GM19455 (cell line): ENCODE data around the gene DEFB124.
"Not testable (repeated sequence)": the region's sequence is repeated elsewhere in the genome, so short reads cannot be mapped to it uniquely, and the experiment has no call there.

Experiments
- ATAC-seq: cut with Tn5 transposase; IDR thresholded peaks from one replicate; pipeline ENCODE4 v1.9.1; 2021; ENCODE audit not compliant: unreplicated experiment

Gene DEFB124

DNA sequence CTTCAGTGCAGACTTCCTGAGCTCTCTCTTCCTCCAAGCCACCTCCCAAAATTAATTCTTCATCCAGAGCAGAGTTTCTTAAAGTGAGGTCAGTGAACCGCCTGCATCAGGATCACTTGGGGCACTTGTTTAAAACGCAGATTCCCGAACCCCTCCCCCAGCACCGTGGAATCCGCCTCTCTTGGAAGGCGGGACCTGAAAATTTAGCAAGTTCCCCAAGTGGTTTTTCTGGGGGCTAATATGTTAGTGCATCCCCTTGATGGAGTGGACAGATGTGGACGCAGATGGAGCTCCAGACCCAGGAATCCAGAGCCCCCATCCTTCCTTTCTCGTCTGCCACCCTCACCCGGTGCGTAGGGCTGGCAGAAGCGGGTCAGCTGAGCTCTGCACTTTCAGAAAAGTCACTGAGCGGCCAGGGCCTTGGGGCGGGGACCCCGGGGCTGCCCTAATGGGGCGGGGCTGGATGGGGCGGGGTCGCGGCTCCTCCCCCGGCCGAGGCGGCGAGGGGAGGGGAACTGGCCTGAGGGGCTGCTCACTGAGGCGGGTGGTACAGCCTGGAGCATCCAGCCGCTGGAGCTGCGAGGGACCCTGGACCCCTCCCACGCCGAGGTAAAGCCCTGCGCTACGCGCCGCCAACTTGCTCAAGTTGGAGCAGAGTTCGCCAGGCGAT is at the start of gene DEFB124, which contains the start of gene REM1:
TSS of gene DEFB124 (minus strand) at position 370 of the 670 bp plus-strand sequence. CDS start 2,114 bp downstream, outside the sequence.
TSS of gene REM1 (plus strand) at position 531 of the 670 bp plus-strand sequence. CDS start 1,158 bp downstream, outside the sequence.
- no peak for ATAC-seq

DNA sequence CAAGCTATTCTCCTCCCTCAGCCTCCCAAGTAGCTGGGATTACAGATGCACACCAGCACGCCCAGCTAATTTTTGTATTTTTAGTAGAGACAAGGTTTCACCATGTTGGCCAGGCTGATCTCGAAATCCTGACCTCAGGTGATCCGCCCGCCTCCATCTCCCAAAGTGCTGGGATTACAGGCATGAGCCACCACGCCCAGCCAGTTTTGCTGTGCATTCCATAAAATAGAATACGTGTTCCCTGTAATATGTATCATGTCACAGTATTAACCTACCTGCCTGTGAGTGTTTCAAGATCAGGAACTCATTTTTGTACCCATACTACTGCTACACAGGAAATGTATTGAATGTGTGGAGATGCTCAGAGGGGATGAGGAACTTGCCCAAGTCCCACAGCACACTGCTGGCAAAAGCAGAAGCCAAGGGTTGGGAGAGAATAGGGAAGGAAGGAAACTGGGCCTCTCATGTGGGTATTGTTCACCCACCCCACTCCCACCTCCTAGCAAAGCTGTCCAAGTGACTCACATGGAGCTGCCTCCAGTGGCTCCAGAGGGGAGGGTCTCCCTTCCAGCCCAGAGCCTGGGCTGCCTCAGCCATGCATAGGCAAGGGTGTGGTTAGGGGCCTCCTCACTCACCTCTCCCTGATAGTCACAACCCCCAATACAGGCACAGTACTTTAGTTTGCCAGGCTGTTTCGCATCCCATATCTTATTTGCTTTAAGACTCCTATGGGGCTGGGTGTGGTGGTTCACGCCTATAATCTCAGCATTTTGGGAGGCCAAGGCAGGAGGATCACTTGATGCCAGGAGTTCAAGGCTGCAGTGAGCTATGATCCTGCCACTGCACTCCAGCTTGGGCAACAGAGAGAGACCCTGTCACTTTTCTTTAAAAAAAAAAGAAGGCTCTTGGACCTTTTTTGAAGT is 48.7 kb upstream of the DEFB124 start:
- ATAC-seq = no peak

- no peak for ATAC-seq
Observed at GRCh38 chr20:31522731-31523130, 47.8 kb upstream of the DEFB124 start.

- ATAC-seq = not testable (repeated sequence)
Observed at GRCh38 chr20:31521267-31521666, 46.3 kb upstream of the DEFB124 start.

- no peak for ATAC-seq
Observed at GRCh38 chr20:31517373-31517772, 42.4 kb upstream of the DEFB124 start.

DNA sequence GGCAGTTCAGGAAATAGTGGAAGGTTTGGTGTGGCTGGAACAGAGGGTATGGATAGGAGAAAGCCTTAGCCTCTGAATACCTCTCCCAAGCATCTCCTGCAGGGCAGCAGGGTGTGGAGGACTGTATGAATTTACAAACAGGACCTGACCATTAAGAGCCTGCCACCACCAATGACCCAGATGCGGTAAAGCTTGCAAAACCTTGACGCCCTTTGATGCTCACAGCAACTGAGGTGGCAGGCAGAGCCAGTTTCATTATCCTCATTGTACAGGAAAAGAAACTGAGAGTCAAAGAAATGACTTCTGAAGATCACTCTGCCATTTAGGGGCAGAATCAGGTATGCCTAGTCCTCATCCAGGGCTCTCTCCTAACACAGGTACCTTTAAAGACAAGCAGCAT is 41.7 kb upstream of the DEFB124 start:
- ATAC-seq = no peak

DNA sequence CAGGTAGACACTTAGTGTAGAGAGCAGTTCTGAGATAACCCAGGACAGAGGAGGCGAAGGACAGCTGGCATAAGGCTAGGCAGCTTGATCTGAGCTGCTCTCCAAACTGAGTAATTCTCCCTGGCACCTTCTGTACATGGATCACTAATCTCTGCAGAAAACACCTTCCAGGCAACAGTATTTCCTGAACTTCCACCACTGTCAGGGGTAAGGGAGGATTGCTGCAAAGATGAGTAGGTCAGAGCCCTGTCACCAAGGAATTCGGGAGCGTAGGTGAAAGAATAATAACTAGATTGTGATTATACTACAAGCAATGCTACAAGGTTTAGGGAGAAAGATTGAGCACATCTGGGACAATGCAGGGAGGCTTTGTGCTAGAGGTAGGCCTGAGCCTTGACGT is 41.2 kb upstream of the DEFB124 start:
- no peak for ATAC-seq

DNA sequence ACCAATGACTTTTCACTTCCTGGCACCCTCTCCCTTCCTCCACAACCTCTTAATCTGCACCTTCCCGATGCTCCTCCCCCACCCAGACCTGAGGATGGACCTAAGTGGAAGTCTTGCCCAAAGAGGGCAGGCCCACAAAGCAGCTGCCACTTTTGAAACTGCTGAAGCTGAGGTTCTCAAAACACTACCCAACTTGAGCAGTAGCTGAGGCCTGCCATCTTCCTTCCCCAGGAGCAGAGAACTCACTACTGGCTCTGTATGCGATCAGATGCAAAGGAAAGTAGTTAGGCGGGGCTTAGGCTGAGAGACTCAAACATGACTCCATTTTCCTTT is 40.8 kb upstream of the DEFB124 start:
- ATAC-seq = no peak

GRCh38 chr20:31515072-31515774 is 40.3 kb upstream of the DEFB124 start:
- ATAC-seq = peak; percentile 6

GRCh38 chr20:31514154-31515071 is 39.5 kb upstream of the DEFB124 start, which contains the start of gene HM13:
HM13 (plus strand) TSS chr20:31514442; CDS start chr20:31514552, 110 bp downstream.
- peak; percentile 80 for ATAC-seq

DNA sequence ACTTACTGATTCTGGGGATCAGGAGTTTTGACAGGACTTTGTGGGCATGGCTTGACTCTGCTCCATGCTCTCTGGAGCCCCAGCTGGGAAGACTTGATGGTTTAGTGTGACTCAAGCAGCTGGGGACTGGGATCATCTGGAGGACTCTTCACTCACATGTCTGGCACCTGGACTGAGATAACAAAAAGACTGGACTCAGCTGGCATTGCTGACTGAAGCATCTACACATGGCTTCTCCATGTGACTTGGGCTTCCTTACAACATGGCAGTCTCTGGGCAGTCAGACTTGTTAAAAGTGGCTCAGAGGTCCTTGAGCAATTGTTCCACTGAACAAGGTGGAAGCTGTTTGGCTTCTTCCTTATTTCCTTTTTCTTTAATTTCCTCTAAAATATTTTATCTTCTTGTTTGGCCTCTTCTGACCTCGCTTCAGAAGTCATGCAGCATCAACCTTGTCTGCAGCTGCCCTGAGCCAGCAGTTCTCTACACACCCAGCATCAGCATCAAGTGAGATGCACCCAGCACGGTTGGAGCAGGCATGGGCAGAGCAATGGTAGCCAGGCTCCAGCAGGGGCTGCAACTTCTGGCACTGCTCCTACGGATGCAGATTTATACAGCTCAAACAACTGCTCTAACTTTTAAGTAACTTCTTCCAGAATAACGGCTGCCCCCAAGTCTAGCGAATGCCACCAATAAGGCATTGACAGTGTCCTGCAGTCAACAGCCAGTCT is 33.8 kb upstream of the DEFB124 start:
- no peak for ATAC-seq

GRCh38 chr20:31505903-31506302 is 31.0 kb upstream of the DEFB124 start:
- ATAC-seq = no peak

DNA sequence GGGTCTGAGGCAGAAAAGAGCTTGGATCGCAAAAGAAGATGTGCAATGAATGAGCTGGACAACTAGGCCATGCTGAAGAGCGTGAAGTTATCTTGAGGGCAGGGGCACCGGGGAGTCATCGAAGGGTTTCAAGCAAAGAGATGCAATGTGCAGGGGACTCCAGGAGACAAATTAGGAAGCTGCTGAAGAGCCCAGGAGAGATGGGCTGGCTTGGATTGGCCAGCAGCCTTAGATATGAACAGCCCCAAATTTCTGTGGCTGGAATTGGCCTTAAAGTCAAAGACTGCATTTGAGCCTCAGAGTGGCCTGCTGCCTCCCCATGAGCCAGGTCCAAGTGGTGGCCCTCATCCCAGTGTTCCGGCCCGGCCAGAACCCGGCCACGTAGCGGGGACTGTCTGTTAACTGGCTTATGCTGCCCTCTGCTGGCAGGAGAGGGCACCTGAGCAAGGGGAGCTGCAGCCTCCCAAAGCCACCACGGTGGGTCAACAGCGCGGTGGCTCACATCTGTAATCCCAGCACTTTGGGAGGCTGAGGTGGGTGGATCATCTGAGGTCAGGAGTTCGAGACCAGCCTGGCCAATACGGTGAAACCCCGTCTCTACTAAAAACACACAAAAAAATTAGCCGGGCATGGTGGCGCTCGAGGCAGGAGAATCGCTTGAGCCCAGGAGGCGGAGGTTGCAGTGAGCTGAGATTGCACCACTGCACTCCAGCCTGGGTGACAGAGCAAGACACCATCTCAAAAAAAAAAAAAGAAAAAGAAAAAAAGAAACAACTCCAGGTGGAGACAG is 28.2 kb upstream of the DEFB124 start:
- peak; percentile 85 for ATAC-seq

DNA sequence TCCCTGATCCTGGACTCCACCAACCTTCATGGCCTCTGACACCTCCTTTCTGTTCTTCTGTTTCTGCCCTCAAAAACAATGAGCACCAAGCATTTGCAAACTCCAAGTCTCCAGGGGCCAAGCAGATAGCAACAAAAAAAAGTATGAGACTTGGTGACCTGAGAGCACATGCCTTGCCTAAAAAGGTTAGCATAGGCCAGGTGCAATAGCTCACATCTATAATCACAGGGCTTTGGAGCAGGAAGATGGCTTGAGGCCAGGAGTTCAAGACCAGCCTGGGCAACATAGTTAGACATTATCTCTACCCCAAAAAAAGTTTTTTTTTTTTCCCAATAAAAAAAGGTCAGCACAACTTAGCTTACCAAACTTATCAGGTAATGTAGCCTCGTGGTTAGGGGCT is 25.6 kb upstream of the DEFB124 start:
- ATAC-seq = no peak

- ATAC-seq = no peak
Observed at GRCh38 chr20:31497838-31498540, 23.1 kb upstream of the DEFB124 start.

DNA sequence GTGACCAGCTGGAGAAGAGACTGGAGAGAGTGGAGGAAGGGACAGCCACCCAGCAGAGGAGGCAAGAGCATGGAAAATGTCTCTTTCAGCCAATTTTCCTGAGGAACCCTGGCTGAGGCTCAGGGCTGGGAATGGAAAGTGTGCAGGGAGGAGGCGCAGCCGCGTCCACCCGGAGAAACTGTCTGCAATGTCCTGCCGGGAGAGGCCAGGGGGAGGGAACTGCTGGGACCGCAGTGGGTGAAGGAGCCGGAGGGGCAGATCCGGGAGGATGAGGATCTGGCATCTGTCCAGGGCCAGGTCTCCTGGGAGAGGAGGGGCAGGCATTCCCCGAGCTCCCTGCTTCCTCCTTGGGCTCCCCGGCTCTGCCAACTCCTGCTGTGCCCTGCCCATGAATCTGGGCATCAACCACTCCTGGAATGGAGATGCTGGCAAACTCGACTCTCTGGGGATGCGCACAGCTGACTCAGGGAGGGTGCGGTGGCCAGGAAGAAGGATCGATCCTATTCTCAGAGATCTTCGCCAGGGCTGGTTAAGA is 21.9 kb upstream of the DEFB124 start:
- no peak for ATAC-seq

- no peak for ATAC-seq
Observed at GRCh38 chr20:31494131-31494530, 19.2 kb upstream of the DEFB124 start.

- ATAC-seq = no peak
Observed at GRCh38 chr20:31490752-31491151, 15.8 kb upstream of the DEFB124 start.
